Suppressor macrophage (primary cell): ENCODE results near the gene NUTF2.
"Not testable (repeated sequence)": the region's sequence is repeated elsewhere in the genome, so short reads cannot be mapped to it uniquely, and the experiment has no call there.

Experiments used
- DNase-seq, 4 experiments: peaks; one replicate each; pipeline ENCODE4 v3.0.0-alpha.2; 2020 to 2022

The NUTF2 gene

DNA sequence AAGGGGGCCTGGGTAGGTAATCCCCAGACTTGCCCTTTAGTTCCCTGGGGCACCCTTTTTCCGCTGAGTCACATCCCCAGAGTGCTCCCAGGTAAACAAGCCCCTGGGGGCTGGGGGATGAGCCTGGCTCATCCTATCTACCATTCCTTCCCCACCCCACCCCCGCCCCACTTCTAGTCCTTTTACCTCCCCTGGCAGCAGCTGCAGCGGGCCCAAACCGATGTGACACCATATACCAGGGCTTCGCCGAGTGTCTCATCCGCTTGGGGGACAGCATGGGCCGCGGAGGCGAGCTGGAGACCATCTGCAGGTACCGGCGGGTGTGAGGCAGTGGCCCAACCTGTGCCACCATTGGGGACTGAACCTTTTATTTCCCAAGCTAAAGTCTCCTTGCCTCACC, 38.8 kb downstream of the NUTF2 start:
- no peak for DNase-seq

DNA sequence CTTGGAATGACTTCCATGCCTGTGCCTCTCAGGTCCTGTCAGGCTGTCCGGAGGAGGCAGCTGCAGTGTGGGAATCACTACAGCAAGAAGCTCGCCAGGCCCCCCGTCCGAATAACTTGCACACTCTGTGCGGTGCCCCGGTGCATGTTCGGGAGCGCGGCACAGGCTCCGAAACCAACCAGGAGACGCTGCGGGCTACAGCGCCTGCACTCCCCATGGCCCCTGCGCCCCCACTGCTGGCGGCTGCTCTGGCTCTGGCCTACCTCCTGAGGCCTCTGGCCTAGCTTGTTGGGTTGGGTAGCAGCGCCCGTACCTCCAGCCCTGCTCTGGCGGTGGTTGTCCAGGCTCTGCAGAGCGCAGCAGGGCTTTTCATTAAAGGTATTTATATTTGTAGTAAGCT, 39.2 kb downstream of the NUTF2 start:
- no peak for DNase-seq

DNA sequence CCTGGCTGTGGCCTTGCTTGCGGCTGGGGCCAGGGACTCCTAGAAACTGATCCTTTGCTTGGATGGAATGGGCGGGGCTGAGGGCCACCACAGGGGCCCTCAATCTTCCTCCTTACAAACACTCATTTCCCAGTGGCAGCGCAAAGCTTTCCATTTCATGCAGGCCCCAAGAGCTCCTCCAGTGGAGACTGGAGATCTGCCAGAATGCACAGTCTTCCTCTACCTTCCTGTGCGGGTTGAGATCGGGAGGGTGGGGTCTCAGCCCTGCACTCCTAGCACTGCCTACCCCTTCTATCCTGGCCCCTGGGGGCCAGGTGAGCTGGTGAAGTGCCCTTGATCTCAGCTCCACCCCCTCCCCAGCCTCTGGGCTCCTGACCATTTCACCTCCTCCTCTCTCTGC, 39.7 kb downstream of the NUTF2 start:
- no peak for DNase-seq

DNA sequence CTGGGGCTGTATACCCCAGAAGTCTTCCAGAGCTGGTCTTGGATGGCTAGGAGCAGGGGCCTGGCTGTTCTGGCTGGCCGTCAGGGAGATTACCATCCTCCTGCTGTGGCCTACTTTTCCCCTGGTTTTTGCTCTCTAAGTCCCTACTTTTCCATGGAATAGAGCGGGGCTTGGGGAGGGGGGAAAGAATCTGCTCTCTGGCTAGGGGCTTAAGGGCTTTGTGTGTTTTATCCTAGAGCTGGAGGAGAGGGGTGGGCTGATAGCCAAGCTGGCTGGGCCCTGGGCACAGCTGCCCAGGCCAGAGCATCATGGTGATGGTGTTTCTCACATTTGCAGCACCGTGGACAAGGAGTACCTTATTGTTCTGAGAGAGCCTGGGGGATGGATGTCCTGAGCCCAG, 41.6 kb downstream of the NUTF2 start:
- DNase-seq = no peak

DNA sequence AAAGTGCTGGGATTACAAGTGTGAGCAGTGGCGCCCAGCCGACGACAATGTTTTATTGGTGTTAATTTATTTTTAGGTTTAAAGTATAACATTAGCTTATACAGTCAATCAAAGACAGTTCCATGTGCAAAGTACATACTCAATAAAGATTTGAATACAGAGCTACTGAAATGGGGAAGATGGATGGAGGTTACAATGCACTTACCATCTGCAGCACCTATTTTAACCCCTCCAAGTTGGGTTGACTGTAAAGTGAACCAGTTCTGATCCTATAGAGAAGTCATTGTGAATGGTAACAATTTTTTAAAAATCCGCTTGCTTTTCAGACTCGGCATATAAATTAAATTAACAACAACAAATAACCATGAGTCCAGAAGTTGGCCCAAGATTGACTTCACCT, 45.6 kb downstream of the NUTF2 start:
- no peak for DNase-seq

DNA sequence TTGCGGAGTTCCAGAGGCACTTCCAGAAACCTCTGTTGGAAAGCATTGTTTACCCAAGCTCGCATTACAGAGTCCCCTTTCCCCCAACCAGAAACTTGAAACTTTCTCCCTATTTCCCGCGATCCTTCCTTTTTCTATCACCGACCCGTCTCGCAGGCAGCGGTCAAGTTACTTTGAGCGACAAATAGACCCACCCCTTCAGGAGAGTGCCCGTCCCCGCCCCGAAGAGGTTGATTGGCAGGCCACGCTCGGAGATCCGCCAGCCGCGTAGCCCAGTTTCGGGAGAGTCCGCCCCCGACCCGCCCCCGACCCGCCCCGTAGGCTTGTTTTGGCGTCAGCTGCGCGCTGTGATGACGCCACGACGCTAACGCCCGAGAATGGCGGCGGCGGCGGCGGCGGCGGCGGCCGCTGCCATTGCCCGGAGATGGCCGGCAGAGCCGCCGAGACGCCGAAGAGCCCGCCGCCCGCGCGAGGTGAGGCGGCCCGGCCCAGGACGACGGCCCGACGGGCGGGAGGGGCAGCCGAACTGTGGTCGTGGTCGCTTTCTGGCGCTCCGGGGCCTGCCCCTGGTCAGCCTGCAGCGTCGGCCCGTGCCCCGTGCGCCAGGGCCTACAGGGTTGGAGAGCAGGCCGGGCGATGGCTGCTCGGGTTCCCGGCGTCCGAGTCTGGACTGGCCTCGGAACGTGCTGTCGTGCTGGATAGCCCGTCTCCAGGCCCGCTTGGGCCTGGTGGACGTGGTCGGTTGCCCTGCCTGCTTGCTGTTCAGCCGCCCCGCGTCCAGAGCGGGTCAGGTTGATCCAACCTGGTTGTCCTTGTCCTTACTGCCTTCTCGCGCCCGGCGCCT, 46.4 kb downstream of the NUTF2 start, which contains the start of gene PSKH1:
TSS of gene PSKH1 (plus strand) at position 356 of the 844 bp plus-strand sequence. CDS start 15,496 bp downstream, outside the sequence.
- peak; percentile 97 to 98 (median 98) for DNase-seq

DNA sequence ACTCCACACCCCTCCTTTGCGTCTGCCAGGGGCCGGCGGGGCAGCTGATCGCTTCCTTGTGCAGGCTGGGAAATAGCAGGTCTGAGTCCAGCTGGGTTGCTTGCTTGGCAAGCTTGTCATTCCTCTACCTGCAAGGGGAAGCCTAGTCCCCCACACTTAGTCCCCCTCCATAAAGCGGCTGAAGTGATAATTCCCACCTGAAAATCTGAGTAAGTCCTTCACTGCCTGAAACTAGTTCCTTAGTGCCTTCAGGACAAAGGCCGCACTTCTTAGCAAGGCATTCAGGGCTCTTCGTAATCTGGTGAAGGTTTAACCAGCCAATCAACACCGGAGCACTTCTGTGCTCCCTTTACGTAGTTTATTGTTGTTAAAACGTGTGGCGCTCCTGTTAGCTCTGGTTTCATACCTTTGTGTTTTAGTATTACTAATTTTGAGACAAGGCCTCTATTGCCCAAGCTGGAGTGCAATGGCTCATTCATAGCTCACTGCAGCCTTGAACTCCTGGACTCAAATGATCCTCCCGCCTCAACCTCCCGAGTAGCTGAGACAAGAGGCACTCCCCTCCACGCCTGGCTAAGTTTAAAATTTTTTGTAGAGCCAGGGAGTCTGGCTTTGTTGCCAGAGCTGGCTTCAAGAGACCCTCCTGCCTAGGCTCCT, 47.1 kb downstream of the NUTF2 start:
- peak in 1 of 4 experiments; percentile 43 for DNase-seq

DNA sequence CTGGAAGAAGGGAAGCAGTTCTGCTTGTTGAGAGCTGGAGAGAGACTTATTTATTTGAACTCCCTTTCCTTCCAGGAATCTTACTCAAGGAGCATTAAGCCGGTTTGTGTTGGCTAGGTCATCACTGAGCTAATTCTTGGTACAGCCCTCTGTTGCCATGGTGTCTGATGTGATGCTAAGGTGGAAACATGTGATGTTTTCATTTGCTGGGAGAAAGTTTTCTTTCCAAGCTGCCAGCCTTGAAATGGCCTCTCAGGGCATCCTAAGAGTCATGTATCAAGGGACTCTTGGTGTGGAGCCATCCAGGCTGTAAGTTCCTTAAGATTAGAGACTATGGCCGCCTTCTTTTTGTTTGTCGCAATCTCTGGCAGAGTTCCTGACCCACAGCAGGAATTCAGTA, 50.5 kb downstream of the NUTF2 start:
- DNase-seq = no peak

DNA sequence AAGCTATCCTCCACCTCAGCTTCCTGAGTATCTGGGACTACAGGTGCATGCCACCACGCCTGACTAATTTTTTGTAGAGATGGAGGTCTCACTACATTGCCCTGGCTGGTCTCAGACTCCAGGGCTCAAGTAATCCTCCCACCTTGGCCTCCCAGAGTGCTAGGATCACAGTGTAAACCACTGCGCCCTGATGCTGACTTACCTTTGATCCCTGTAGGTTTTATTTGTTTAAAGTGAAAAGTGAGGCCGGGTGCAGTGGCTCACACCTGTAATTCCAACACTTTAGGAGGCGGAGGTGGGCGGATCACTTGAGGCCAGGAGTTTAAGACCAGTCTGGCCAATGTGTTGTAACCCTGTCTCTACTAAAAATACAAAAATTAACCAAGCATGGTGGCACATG, 55.0 kb downstream of the NUTF2 start:
- no peak for DNase-seq

DNA sequence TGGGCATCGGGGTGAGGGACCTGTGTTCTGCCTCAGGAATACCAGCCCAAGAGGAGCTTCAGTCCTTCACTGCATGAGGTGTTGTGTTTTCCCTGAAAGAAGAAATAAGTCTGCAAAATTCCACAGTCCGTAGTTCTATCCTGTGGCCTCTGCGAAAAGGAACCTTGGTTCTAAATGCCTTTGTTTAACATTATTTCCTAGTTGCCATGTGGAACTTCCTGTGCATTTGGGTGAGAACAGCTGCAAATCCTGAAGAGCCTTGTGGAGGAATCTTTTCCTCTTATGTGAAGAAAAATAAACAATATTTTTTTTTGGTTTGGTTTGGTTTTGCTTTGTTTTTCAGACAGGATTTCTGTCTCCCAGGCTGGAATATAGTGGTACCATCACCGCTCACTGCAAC, 56.1 kb downstream of the NUTF2 start:
- DNase-seq = no peak

DNA sequence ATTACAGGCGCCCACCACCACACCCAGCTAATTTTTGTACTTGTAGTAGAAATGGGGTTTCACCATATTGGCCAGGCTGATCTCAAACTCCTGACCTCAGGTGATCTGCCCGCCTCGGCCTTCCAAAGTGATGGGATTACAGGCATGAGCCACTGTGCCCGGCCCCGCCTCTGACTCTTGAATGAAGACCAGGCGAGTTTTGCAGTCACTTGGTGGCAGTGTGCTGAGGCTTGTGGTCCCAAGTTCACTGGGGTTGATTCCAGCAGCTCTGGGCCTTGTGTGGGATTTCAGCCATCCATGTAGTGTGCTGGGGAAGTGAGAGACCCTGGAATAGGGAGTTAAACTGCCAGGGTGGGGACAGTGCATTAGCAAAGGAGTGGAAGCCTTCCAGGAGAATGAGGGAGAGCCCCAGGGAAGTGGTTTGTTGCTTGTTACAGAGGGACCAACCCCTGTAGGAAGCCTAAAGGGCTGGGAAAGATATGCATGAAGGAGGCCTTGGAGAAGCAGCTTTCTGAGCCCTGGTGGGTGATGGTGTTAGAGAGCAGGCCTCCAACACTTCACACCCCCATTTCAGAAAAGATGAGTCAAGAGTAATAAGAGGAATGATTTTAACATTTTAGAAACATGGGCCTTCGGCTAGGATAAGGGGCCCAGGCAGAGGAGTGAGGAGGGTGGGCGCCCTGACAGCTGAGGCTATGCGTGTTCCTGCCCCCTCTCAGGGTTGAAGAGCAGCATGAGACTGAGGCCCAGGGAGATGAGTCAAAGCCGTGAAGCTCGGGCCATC, 60.9 kb downstream of the NUTF2 start:
- DNase-seq = no peak

DNA sequence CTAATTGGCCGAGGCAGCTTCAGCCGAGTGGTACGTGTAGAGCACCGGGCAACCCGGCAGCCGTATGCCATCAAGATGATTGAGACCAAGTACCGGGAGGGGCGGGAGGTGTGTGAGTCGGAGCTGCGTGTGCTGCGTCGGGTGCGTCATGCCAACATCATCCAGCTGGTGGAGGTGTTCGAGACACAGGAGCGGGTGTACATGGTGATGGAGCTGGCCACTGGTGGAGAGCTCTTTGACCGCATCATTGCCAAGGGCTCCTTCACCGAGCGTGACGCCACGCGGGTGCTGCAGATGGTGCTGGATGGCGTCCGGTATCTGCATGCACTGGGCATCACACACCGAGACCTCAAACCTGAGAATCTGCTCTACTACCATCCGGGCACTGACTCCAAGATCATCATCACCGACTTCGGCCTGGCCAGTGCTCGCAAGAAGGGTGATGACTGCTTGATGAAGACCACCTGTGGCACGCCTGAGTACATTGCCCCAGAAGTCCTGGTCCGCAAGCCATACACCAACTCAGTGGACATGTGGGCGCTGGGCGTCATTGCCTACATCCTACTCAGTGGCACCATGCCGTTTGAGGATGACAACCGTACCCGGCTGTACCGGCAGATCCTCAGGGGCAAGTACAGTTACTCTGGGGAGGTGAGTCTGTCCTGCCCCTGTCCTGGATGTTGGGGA, 62.5 kb downstream of the NUTF2 start:
- no peak for DNase-seq

DNA sequence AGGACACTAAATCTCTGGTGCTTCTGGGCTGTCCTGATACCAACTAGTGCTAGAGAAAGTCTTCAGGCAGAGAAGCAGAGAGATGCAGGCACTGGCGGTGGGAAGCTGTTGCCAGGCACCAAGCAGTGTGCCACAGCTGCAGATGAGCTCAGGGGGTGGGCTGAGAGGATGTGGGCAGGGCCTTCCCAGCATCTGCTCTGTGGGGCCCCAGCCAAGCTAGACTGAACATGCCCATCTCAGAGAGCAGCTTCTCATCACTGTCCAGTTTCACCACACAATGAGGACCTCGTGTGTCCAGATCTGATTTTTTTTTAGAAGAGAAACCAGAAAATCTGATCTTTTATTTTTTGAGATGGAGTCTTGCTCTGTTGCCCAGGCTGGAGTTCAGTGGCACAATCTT, 63.4 kb downstream of the NUTF2 start:
- DNase-seq = no peak

DNA sequence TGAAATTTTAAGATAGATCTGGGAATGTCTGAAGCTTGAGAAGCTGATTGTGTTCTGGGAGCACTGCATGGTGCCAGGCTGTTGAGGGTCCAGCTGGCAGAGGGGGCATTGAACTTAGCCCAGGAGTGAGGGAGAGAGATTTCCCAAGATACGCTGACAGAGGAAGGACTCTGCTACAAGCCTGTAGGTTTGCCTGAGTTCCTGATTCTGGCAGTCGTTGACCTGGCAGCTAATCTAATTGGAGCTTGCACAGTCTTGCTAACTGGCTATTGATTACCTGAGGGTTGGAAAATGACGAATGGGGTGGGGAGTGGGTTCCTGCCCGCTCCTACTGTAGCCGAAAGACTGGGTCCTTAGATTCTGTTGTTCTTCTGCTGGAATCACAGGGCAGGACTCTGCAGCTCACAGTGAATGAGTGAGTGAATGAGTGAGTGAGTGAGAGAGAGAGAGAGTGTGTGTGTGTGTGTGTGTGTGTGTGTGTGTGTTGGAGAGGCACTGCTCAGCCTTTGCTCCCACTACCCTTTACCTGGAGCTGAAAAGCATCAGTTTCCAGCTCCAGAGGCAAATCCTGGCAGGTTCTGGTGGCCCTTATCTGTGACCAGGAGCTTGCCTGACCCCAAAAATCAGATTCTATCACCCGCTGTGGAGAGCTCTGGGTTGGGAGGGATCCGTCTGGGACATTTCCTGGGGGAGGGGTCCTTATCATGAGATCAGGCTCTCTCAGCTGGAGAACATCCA, 68.2 kb downstream of the NUTF2 start:
- DNase-seq = no peak

DNA sequence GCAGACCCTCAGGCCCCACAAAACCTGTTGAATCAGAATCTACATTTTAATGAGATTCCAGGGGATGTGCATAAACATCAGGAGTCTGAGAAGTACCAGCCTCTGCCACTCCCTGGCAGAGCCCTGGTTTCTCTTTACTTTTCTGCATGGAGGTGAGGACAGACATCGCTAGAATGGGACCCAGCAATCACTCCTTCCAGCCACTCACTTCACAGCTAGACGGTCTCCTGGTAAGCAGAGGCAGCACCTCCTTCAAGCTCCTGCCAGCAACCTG, 68.7 kb downstream of the NUTF2 start:
- DNase-seq = not testable (repeated sequence)

DNA sequence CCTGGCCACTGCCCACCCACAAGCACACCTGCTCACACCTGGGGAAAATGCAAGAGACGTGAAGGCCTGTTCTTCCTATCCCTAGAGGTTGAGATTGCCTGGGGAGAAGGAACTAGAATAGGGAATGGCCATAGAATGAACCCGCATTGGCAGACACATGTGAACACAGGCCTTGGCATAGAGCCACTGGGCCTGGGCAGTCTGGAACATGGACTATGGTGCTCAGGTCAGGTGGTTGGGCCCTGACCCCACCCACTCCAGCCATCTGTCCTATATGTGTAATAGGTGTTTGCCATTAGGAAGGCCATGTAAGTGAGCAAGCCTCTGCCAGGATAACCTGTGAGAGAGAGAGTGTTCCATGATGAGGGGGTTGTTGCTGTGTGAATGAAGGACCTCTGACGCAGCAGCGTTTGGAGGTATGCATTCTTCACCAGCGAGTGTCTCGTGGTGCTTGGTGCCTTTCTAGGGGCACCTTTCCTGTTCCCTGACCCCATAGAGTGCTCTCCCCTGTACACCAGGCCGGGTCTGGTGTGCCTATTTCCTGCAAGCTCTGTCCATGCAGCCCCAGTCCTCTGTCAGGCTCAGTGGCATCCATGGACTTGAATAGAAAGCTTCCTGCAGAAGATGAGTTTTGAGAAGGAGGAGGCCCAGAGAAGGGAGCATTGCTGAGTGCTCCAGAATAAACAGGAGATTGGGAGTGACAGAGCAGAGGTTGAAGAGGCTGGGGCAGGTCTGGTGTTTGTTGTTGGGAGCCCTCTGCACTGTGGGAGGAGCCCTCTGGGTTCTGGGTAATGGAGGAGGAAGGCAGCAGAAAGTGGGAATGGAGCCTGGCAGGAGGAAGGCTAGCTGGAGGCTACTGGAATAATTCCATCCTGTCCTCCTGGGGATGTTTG, 69.3 kb downstream of the NUTF2 start:
- no peak for DNase-seq

DNA sequence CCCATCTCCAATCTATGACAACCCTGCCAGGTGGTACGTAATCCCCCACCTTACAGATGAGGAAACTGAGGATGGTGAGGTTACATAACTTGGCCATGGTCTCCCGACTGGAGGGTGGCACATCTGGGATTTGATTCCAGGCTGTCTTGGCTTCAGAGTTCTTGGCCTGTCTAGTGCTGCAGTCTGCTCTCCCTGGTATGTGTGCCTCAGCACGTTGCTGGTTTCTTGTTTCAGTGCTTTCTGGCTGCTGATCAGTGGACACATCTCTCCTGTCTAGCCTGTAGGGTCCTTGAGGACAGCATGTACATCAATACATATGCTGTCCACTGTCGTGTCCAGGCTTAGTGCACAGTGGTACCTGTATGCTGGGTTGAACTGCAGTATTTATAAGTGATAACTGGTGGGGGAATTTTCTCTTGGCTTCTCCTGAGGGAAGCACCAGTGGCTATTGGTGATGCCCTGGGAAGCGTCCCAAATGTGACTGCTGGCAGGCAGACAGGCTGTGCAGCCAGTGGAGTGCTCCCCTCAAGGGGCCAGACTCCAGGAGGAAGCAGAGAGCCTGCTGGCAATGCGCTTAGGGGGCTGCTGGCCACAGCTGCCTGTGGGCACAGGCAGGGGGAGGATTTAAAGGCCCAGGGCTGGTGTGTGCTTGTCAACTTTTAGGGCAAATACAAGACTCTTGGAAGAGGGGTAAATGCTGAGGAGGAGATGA, 70.6 kb downstream of the NUTF2 start:
- DNase-seq = no peak

DNA sequence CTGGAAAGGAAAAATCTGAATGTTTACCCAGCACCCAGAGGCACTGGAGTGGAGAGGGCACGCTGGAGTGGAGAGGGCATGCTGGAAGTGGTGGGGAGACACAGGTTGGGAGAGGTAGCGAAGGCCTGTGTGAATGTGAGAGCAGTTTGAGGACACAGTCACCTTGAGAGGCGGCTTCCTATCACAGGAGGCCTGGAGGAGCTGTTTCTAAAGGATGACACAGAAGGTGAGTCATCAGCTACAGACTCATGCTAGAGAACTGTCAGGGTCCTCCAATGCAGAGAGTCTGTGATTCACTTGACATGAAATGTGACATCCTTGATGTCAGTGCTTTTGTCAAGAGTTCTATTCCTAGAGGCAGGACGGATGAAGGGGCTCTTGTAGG, 71.1 kb downstream of the NUTF2 start:
- DNase-seq = peak; percentile 34 to 69 (median 50)

DNA sequence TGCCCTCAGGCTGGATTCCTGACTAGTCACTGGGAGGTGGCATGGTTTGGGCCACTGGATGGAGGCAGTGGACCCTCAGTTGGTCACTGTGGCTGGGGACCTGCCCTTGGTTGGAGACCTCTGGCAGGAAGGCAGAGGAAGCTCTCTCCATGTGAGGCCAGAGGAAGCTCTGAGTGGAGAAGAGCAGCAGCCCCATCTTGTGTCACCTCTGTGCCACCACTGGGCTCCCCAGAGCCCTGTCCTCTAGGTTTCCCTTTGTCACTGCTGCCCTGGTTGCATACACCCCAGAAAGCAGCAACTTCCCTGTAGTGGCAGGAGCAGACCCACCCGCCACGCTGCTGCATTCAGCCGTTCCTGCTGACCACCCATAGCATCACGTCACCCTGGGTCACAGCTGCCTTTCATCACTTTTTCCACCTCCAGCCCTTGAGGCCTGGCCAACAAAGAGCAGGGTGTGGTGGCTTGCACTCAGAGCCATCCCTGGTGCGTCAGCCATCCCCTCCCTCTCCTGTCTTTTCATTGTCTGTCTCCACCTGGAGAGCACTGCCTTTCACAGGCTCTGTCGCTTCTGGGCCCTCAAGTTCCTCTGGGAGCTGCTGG, 73.0 kb downstream of the NUTF2 start:
- DNase-seq = no peak
